GM12892 (cell line): ENCODE data around the gene RPL6. TPM values are rescaled to one million over a fixed set of nuclear protein-coding genes. Genes with fewer than 3 reads are reported as not detected.
"Not testable (repeated sequence)": the region's sequence is repeated elsewhere in the genome, so short reads cannot be mapped to it uniquely, and the experiment has no call there.

Experiments
- DNase-seq: peaks from one replicate; pipeline ENCODE4 v3.0.0; 2011; ENCODE audit not compliant: insufficient read length
- FAIRE-seq: peaks from 2 replicates; lab custom pipeline; 2011; peaks lifted over from hg19 to GRCh38; lab: Jason Lieb, UNC
- POLR2A ChIP-seq: IDR thresholded peaks from 2 replicates; pipeline ENCODE4 v1.6.1; 2011; ENCODE audit warnings: low read depth, low read length, control low read depth
- POLR2AphosphoS5 ChIP-seq: IDR thresholded peaks from 2 replicates; pipeline ENCODE4 v1.6.1; 2011; ENCODE audit warnings: low read depth, low read length, control low read depth
- TAF1 ChIP-seq: IDR thresholded peaks from 2 replicates; pipeline ENCODE4 v1.6.1; 2011; ENCODE audit warnings: low read depth, mild to moderate bottlenecking, control low read depth, low read length, borderline replicate concordance
- polyA plus RNA-seq: library from polyadenylated mRNA; unstranded; fragments of >200 nt; gene quantifications from one replicate; pipeline ENCODE4 v1.2.1, GENCODE V29; 2012; ENCODE audit warnings: missing spikeins, inconsistent platforms; ENCODE audit not compliant: missing spikeins

The RPL6 gene
- polyA plus RNA-seq: 4,639 TPM

- DNase-seq: peak; percentile 64
- TF ChIP-seq POLR2AphosphoS5 (peak; percentile 99), TAF1 (peak; percentile 100), POLR2A (peak; percentile 99)
- peak; percentile 73 for FAIRE-seq
These were observed at the start of gene RPL6 for GRCh38 chr12:112409064-112409905. Gene RPL6 (minus strand): TSS chr12:112409605. CDS start chr12:112408656, 949 bp downstream.

- no peak for FAIRE-seq
- TF ChIP-seq TAF1: no peak
- TF ChIP-seq POLR2A: no peak
- no peak for TF ChIP-seq POLR2AphosphoS5
- no peak for DNase-seq
These were observed 49.3 kb upstream of the RPL6 start for GRCh38 chr12:112458751-112459150.

- DNase-seq (no peak), FAIRE-seq (no peak)
- no peak for TF ChIP-seq TAF1
- no peak for TF ChIP-seq POLR2A
- no peak for TF ChIP-seq POLR2AphosphoS5
These were observed 48.9 kb upstream of the RPL6 start for GRCh38 chr12:112458330-112458729.

GRCh38 chr12:112457142-112457541, 47.7 kb upstream of the RPL6 start:
- not testable (repeated sequence) for DNase-seq, FAIRE-seq

GRCh38 chr12:112456029-112456428, 46.6 kb upstream of the RPL6 start:
- FAIRE-seq (no peak), DNase-seq (no peak)
- TF ChIP-seq TAF1: no peak
- no peak for TF ChIP-seq POLR2A
- TF ChIP-seq POLR2AphosphoS5: no peak

GRCh38 chr12:112450725-112451124, 41.3 kb upstream of the RPL6 start:
- no peak for FAIRE-seq
- TF ChIP-seq POLR2AphosphoS5 (no peak), TAF1 (no peak), POLR2A (no peak)
- no peak for DNase-seq

- not testable (repeated sequence) for FAIRE-seq, DNase-seq
These were observed 38.8 kb upstream of the RPL6 start for GRCh38 chr12:112448165-112448564.

GRCh38 chr12:112447106-112447505, 37.7 kb upstream of the RPL6 start:
- TF ChIP-seq TAF1 (no peak), POLR2AphosphoS5 (no peak), POLR2A (no peak)
- no peak for FAIRE-seq

GRCh38 chr12:112446008-112446725, 36.8 kb upstream of the RPL6 start:
- DNase-seq: no peak
- FAIRE-seq: no peak
- TF ChIP-seq POLR2AphosphoS5: no peak
- TF ChIP-seq TAF1: no peak
- no peak for TF ChIP-seq POLR2A

More at GRCh38 chr12:112447106-112447505, 37.7 kb upstream of the RPL6 start:
- DNase-seq: no peak

- no peak for FAIRE-seq
- TF ChIP-seq POLR2AphosphoS5: no peak
- no peak for TF ChIP-seq TAF1
- no peak for TF ChIP-seq POLR2A
- DNase-seq: no peak
These were observed 34.5 kb upstream of the RPL6 start for GRCh38 chr12:112443916-112444315.

- FAIRE-seq, DNase-seq: not testable (repeated sequence)
These were observed 31.2 kb upstream of the RPL6 start for GRCh38 chr12:112440653-112441052.

GRCh38 chr12:112439769-112440168, 30.4 kb upstream of the RPL6 start:
- no peak for FAIRE-seq
- no peak for TF ChIP-seq POLR2A
- no peak for TF ChIP-seq TAF1
- DNase-seq: no peak

- FAIRE-seq, DNase-seq: not testable (repeated sequence)
These were observed 29.2 kb upstream of the RPL6 start for GRCh38 chr12:112438645-112439044.
